HepG2 (cell line): Measurements from ENCODE around the gene GALP. TPM values are rescaled to one million over a fixed set of nuclear protein-coding genes. Genes with fewer than 3 reads are reported as not detected.

Experiments used
- MXI1 ChIP-seq: IDR thresholded peaks from 3 replicates; pipeline ENCODE4 v1.6.1; 2012; ENCODE audit warnings: low read depth, low read length, inconsistent platforms, borderline replicate concordance
- PAWR ChIP-seq: sonication (generic); formaldehyde crosslinking; IDR thresholded peaks from 2 replicates; pipeline ENCODE4 v1.4.0; 2020; ENCODE audit warnings: missing genetic modification reagents, mild to moderate bottlenecking, borderline replicate concordance
- SIN3A ChIP-seq: IDR thresholded peaks from 2 replicates; pipeline ENCODE4 v1.6.1; 2011; ENCODE audit warnings: low read depth, mild to moderate bottlenecking, control low read depth, low read length, borderline replicate concordance
- SOX6 ChIP-seq, 2 experiments: fragments of 450-650 bp in 1 of 2; sonication (generic) in 1 of 2; formaldehyde crosslinking in 1 of 2; IDR thresholded peaks; 2 replicates each; pipeline versions ENCODE4 v1.4.0 to v1.6.1; 2017 to 2020; ENCODE audit warnings: antibody characterized with exemption in 1 of 2, mild to moderate bottlenecking in 1 of 2, missing genetic modification reagents in 1 of 2
- SRSF1 ChIP-seq: fragments of 200-400 bp; formaldehyde crosslinking; optimal IDR thresholded peaks from 2 replicates; pipeline ENCODE3; 2017; ENCODE audit warnings: mild to moderate bottlenecking, low read depth, low read length, moderate library complexity
- THAP11 ChIP-seq: IDR thresholded peaks from 2 replicates; pipeline ENCODE4 v1.6.1; 2016; ENCODE audit warnings: missing biosample characterization, missing genetic modification reagents
- YEATS4 ChIP-seq: sonication (generic); formaldehyde crosslinking; IDR thresholded peaks from 2 replicates; pipeline ENCODE4 v1.4.0; 2020; ENCODE audit warnings: missing genetic modification reagents, borderline replicate concordance
- ZNF17 ChIP-seq: sonication (generic); formaldehyde crosslinking; IDR thresholded peaks from 2 replicates; pipeline ENCODE4 v1.5.0; 2020; ENCODE audit warnings: mild to moderate bottlenecking, missing genetic modification reagents
- ZNF263 ChIP-seq: sonication (generic); formaldehyde crosslinking; IDR thresholded peaks from 2 replicates; pipeline ENCODE4 v1.4.0; 2020; ENCODE audit warnings: missing genetic modification reagents
- polyA plus RNA-seq, 8 experiments: library from polyadenylated mRNA; depleted of rRNA in 3 of 8; stranded (reverse) in 7 of 8; unstranded in 1 of 8; fragments of >200 nt; fragmentation: Illumina TruSeq in 4 of 8; extraction: Trizol in 4 of 8; gene quantifications; 2 replicates each; pipeline versions ENCODE4 v1.2.1 to v1.2.3, GENCODE V29; 2011 to 2016; ENCODE audit warnings: low read depth in 4 of 8, missing spikeins in 1 of 8, mixed read lengths in 1 of 8; ENCODE audit not compliant: insufficient read depth in 1 of 8
- total RNA-seq, 5 experiments: library from RNA; depleted of rRNA; stranded (reverse); fragments of >200 nt; fragmentation: Illumina TruSeq; extraction: Trizol; gene quantifications; 2 replicates each; pipeline ENCODE4 v1.2.3, GENCODE V29; 2016; ENCODE audit warnings: low read depth in 1 of 5
- TF ChIP-seq, protein P1 (sequence below): sonication (generic); formaldehyde crosslinking; IDR thresholded peaks from 2 replicates; pipeline ENCODE4 v1.4.0; 2020; ENCODE audit warnings: missing genetic modification reagents, mild to moderate bottlenecking, borderline replicate concordance
- TF ChIP-seq, protein P2 (sequence below): sonication (generic); formaldehyde crosslinking; IDR thresholded peaks from 2 replicates; pipeline ENCODE4 v1.9.0; 2022; ENCODE audit warnings: missing genetic modification reagents, mild to moderate bottlenecking, borderline replicate concordance
- TF ChIP-seq, protein P3 (sequence below): sonication (generic); formaldehyde crosslinking; IDR thresholded peaks from 2 replicates; pipeline ENCODE4 v1.5.0; 2020; ENCODE audit warnings: mild to moderate bottlenecking, missing genetic modification reagents
- TF ChIP-seq, protein P4 (sequence below): sonication (generic); formaldehyde crosslinking; IDR thresholded peaks from 2 replicates; pipeline ENCODE4 v1.9.0; 2021; ENCODE audit warnings: missing genetic modification reagents, mild to moderate bottlenecking, borderline replicate concordance
- TF ChIP-seq, protein P5 (sequence below): sonication (generic); formaldehyde crosslinking; IDR thresholded peaks from 2 replicates; pipeline ENCODE4 v1.5.0; 2020; ENCODE audit warnings: missing genetic modification reagents

The GALP gene
- total and polyA plus RNA-seq, 2 of the 13 experiments (the other 11 are each of a cell fraction or from before 2014, with no cell fraction given): not detected

DNA sequence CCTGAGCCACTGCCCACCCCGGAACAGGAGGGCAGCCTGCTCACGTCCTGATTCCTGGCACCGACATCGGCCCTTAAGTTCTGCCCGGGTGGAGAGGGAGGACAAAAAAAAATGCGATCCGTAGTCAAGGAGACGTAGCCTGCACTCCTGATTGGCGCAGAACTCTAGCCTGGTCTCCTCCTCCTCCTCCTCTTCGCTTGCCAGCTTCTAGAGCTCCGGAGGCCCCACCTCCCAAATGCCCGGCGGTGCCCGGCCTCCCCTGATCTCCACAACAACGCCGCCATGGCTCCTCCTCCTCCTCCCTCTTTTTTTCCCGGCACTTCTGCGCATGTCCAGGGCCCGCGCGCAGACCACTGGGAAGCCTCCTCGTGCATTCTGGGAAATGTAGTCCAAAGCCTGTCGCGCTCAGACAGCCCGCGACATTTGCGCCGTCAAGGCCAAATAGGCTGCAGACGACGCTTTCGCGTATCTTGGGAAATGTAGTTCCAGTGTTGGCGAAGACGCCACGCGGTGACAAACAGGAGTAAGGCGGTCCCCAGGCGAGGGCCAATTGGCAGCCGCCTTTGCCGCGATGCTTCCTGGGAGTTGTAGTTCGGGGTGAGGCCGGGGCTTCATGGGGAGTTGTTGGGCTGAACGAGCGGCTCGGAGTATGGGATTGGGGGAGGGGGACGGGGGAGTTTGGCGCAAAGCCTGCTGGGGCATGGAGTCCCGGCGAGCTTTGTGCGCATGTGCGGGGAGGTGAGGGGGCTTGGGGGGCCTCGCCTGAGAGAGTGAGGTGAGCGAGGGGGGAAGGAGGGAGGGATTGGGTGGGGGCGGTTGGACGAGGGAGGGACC, 35.0 kb upstream of the GALP start, which contains the start of gene ZNF444 (continued):
- TF ChIP-seq, protein P1, sequence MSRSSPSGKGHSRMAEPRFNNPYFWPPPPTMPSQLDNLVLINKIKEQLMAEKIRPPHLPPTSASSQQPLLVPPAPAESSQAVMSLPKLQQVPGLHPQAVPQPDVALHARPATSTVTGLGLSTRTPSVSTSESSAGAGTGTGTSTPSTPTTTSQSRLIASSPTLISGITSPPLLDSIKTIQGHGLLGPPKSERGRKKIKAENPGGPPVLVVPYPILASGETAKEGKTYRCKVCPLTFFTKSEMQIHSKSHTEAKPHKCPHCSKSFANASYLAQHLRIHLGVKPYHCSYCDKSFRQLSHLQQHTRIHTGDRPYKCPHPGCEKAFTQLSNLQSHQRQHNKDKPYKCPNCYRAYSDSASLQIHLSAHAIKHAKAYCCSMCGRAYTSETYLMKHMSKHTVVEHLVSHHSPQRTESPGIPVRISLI: peak; percentile 91
- TF ChIP-seq, protein P2, sequence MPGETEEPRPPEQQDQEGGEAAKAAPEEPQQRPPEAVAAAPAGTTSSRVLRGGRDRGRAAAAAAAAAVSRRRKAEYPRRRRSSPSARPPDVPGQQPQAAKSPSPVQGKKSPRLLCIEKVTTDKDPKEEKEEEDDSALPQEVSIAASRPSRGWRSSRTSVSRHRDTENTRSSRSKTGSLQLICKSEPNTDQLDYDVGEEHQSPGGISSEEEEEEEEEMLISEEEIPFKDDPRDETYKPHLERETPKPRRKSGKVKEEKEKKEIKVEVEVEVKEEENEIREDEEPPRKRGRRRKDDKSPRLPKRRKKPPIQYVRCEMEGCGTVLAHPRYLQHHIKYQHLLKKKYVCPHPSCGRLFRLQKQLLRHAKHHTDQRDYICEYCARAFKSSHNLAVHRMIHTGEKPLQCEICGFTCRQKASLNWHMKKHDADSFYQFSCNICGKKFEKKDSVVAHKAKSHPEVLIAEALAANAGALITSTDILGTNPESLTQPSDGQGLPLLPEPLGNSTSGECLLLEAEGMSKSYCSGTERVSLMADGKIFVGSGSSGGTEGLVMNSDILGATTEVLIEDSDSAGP (CRISPR knock-in tag): peak; percentile 70; the same call in 1 of the 2 replicates
- TF ChIP-seq ZNF263 (CRISPR knock-in tag): peak; percentile 71; the same call in 1 of the 2 replicates
- TF ChIP-seq, protein P3, sequence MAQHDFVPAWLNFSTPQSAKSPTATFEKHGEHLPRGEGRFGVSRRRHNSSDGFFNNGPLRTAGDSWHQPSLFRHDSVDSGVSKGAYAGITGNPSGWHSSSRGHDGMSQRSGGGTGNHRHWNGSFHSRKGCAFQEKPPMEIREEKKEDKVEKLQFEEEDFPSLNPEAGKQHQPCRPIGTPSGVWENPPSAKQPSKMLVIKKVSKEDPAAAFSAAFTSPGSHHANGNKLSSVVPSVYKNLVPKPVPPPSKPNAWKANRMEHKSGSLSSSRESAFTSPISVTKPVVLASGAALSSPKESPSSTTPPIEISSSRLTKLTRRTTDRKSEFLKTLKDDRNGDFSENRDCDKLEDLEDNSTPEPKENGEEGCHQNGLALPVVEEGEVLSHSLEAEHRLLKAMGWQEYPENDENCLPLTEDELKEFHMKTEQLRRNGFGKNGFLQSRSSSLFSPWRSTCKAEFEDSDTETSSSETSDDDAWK (CRISPR knock-in tag): no peak
- peak; percentile 33; the same call in 1 of the 2 replicates for TF ChIP-seq YEATS4
- TF ChIP-seq, protein P4, sequence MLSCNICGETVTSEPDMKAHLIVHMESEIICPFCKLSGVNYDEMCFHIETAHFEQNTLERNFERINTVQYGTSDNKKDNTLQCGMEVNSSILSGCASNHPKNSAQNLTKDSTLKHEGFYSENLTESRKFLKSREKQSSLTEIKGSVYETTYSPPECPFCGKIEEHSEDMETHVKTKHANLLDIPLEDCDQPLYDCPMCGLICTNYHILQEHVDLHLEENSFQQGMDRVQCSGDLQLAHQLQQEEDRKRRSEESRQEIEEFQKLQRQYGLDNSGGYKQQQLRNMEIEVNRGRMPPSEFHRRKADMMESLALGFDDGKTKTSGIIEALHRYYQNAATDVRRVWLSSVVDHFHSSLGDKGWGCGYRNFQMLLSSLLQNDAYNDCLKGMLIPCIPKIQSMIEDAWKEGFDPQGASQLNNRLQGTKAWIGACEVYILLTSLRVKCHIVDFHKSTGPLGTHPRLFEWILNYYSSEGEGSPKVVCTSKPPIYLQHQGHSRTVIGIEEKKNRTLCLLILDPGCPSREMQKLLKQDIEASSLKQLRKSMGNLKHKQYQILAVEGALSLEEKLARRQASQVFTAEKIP (CRISPR knock-in tag): no peak
- TF ChIP-seq THAP11: peak; percentile 95
- TF ChIP-seq PAWR (CRISPR knock-in tag): no peak
- TF ChIP-seq MXI1: peak; percentile 74; the same call in 1 of the 3 replicates
- peak; percentile 44 for TF ChIP-seq SRSF1
- TF ChIP-seq, protein P5, sequence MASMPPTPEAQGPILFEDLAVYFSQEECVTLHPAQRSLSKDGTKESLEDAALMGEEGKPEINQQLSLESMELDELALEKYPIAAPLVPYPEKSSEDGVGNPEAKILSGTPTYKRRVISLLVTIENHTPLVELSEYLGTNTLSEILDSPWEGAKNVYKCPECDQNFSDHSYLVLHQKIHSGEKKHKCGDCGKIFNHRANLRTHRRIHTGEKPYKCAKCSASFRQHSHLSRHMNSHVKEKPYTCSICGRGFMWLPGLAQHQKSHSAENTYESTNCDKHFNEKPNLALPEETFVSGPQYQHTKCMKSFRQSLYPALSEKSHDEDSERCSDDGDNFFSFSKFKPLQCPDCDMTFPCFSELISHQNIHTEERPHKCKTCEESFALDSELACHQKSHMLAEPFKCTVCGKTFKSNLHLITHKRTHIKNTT (CRISPR knock-in tag): 0 out of 2 replicates have a peak, but pooled peaks have one; percentile 47
- TF ChIP-seq SOX6 (IDR thresholded peaks at IDR 0.05): no peak
- TF ChIP-seq SOX6 (CRISPR knock-in tag; IDR thresholded peaks at IDR 0.05): peak; percentile 49
- no peak for TF ChIP-seq ZNF17 (CRISPR knock-in tag)
- TF ChIP-seq SIN3A: peak; percentile 36; the same call in 1 of the 2 replicates
- TF ChIP-seq, all 625 proteins: peak for 142
